WTC11 (cell line): ENCODE results near the gene MTTP.

ENCODE experiments used
- GABPB1 ChIP-seq: sonication (generic); formaldehyde crosslinking; IDR thresholded peaks from 2 replicates; pipeline ENCODE4 v1.8.1; 2023; ENCODE audit warnings: mild to moderate bottlenecking, missing genetic modification reagents
- GRHL2 ChIP-seq: fragments of 250-450 bp; sonication (Bioruptor Pico); IDR thresholded peaks from 2 replicates; pipeline ENCODE4 v1.8.0; 2022; ENCODE audit warnings: mild to moderate bottlenecking, moderate library complexity; ENCODE audit not compliant: insufficient replicate concordance, severe bottlenecking
- MYBL2 ChIP-seq: sonication (generic); formaldehyde crosslinking; IDR thresholded peaks from 2 replicates; pipeline ENCODE4 v1.8.1; 2023; ENCODE audit warnings: mild to moderate bottlenecking, moderate library complexity, missing genetic modification reagents
- TEAD4 ChIP-seq: sonication (generic); formaldehyde crosslinking; IDR thresholded peaks from 2 replicates; pipeline ENCODE4 v1.8.0; 2022; ENCODE audit warnings: mild to moderate bottlenecking, missing genetic modification reagents
- ZNF138 ChIP-seq: sonication (generic); formaldehyde crosslinking; conservative IDR thresholded peaks from 2 replicates; pipeline ENCODE4 v1.8.1; 2022; ENCODE audit warnings: mild to moderate bottlenecking, moderate library complexity, missing genetic modification reagents
- ZNF263 ChIP-seq: sonication (generic); formaldehyde crosslinking; IDR thresholded peaks from 2 replicates; pipeline ENCODE4 v1.8.1; 2022; ENCODE audit warnings: low read depth, mild to moderate bottlenecking, moderate library complexity, missing genetic modification reagents
- TF ChIP-seq, protein P1 (sequence below): fragments of 200-600 bp; IDR thresholded peaks from 2 replicates; pipeline ENCODE4 v1.8.0; 2022; ENCODE audit warnings: antibody characterized with exemption
- TF ChIP-seq, protein P2 (sequence below): fragments of 250-450 bp; sonication (Bioruptor Pico); IDR thresholded peaks from 2 replicates; pipeline ENCODE4 v1.8.0; 2021; ENCODE audit warnings: mild to moderate bottlenecking
- TF ChIP-seq, protein P3 (sequence below): sonication (generic); formaldehyde crosslinking; IDR thresholded peaks from 2 replicates; pipeline ENCODE4 v1.8.1; 2023; ENCODE audit warnings: mild to moderate bottlenecking, missing genetic modification reagents
- TF ChIP-seq, protein P4 (sequence below): sonication (generic); formaldehyde crosslinking; IDR thresholded peaks from 2 replicates; pipeline ENCODE4 v1.8.0; 2022; ENCODE audit warnings: missing genetic modification reagents
- TF ChIP-seq, protein P5 (sequence below): sonication (generic); formaldehyde crosslinking; IDR thresholded peaks from 2 replicates; pipeline ENCODE4 v1.8.0; 2022; ENCODE audit warnings: mild to moderate bottlenecking, missing genetic modification reagents
- TF ChIP-seq, protein P6 (sequence below): sonication (generic); formaldehyde crosslinking; IDR thresholded peaks from 2 replicates; pipeline ENCODE4 v1.8.0; 2023; ENCODE audit warnings: missing genetic modification reagents, mild to moderate bottlenecking, borderline replicate concordance
- TF ChIP-seq, protein P7 (sequence below): sonication (generic); formaldehyde crosslinking; IDR thresholded peaks from 2 replicates; pipeline ENCODE4 v1.8.0; 2022; ENCODE audit warnings: mild to moderate bottlenecking, missing genetic modification reagents
- TF ChIP-seq, protein P8 (sequence below): sonication (generic); formaldehyde crosslinking; IDR thresholded peaks from 2 replicates; pipeline ENCODE4 v1.8.1; 2022; ENCODE audit warnings: low read depth, missing genetic modification reagents, borderline replicate concordance

DNA sequence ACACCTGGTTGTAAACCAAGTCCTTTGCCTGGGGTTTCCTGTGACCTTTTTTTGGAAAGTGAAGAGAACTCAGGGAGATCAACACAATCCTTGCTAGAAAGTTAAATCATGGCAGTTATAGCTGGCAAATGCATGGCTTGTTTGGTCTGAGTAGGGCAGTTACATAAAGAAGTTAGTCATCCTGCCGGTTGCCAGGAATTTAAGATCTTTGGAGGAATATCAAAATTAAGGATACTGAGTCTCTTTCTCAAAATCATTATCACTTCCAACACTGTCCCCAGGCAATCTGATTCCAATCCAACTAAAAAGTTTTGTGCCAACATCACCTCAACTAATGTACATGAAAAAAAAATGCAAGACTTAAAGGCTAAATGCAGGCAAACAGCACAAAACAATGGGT, 42.8 kb downstream of the MTTP start:
- TF ChIP-seq, protein P1, sequence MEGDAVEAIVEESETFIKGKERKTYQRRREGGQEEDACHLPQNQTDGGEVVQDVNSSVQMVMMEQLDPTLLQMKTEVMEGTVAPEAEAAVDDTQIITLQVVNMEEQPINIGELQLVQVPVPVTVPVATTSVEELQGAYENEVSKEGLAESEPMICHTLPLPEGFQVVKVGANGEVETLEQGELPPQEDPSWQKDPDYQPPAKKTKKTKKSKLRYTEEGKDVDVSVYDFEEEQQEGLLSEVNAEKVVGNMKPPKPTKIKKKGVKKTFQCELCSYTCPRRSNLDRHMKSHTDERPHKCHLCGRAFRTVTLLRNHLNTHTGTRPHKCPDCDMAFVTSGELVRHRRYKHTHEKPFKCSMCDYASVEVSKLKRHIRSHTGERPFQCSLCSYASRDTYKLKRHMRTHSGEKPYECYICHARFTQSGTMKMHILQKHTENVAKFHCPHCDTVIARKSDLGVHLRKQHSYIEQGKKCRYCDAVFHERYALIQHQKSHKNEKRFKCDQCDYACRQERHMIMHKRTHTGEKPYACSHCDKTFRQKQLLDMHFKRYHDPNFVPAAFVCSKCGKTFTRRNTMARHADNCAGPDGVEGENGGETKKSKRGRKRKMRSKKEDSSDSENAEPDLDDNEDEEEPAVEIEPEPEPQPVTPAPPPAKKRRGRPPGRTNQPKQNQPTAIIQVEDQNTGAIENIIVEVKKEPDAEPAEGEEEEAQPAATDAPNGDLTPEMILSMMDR, result no peak
- TF ChIP-seq MYBL2 (CRISPR knock-in tag) (no peak), ZNF263 (CRISPR knock-in tag) (no peak), GRHL2 (CRISPR knock-in tag) (no peak), GABPB1 (CRISPR knock-in tag) (no peak), ZNF138 (CRISPR knock-in tag) (no peak), TEAD4 (CRISPR knock-in tag) (no peak)
- TF ChIP-seq, protein P2, sequence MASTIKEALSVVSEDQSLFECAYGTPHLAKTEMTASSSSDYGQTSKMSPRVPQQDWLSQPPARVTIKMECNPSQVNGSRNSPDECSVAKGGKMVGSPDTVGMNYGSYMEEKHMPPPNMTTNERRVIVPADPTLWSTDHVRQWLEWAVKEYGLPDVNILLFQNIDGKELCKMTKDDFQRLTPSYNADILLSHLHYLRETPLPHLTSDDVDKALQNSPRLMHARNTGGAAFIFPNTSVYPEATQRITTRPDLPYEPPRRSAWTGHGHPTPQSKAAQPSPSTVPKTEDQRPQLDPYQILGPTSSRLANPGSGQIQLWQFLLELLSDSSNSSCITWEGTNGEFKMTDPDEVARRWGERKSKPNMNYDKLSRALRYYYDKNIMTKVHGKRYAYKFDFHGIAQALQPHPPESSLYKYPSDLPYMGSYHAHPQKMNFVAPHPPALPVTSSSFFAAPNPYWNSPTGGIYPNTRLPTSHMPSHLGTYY (CRISPR knock-in tag), result no peak
- TF ChIP-seq, protein P3, sequence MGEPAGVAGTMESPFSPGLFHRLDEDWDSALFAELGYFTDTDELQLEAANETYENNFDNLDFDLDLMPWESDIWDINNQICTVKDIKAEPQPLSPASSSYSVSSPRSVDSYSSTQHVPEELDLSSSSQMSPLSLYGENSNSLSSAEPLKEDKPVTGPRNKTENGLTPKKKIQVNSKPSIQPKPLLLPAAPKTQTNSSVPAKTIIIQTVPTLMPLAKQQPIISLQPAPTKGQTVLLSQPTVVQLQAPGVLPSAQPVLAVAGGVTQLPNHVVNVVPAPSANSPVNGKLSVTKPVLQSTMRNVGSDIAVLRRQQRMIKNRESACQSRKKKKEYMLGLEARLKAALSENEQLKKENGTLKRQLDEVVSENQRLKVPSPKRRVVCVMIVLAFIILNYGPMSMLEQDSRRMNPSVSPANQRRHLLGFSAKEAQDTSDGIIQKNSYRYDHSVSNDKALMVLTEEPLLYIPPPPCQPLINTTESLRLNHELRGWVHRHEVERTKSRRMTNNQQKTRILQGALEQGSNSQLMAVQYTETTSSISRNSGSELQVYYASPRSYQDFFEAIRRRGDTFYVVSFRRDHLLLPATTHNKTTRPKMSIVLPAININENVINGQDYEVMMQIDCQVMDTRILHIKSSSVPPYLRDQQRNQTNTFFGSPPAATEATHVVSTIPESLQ (CRISPR knock-in tag), result no peak
- TF ChIP-seq, protein P4, sequence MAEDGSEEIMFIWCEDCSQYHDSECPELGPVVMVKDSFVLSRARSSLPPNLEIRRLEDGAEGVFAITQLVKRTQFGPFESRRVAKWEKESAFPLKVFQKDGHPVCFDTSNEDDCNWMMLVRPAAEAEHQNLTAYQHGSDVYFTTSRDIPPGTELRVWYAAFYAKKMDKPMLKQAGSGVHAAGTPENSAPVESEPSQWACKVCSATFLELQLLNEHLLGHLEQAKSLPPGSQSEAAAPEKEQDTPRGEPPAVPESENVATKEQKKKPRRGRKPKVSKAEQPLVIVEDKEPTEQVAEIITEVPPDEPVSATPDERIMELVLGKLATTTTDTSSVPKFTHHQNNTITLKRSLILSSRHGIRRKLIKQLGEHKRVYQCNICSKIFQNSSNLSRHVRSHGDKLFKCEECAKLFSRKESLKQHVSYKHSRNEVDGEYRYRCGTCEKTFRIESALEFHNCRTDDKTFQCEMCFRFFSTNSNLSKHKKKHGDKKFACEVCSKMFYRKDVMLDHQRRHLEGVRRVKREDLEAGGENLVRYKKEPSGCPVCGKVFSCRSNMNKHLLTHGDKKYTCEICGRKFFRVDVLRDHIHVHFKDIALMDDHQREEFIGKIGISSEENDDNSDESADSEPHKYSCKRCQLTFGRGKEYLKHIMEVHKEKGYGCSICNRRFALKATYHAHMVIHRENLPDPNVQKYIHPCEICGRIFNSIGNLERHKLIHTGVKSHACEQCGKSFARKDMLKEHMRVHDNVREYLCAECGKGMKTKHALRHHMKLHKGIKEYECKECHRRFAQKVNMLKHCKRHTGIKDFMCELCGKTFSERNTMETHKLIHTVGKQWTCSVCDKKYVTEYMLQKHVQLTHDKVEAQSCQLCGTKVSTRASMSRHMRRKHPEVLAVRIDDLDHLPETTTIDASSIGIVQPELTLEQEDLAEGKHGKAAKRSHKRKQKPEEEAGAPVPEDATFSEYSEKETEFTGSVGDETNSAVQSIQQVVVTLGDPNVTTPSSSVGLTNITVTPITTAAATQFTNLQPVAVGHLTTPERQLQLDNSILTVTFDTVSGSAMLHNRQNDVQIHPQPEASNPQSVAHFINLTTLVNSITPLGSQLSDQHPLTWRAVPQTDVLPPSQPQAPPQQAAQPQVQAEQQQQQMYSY (CRISPR knock-in tag), result no peak
- TF ChIP-seq, protein P5, sequence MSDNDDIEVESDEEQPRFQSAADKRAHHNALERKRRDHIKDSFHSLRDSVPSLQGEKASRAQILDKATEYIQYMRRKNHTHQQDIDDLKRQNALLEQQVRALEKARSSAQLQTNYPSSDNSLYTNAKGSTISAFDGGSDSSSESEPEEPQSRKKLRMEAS (CRISPR knock-in tag), result no peak
- TF ChIP-seq, protein P6, sequence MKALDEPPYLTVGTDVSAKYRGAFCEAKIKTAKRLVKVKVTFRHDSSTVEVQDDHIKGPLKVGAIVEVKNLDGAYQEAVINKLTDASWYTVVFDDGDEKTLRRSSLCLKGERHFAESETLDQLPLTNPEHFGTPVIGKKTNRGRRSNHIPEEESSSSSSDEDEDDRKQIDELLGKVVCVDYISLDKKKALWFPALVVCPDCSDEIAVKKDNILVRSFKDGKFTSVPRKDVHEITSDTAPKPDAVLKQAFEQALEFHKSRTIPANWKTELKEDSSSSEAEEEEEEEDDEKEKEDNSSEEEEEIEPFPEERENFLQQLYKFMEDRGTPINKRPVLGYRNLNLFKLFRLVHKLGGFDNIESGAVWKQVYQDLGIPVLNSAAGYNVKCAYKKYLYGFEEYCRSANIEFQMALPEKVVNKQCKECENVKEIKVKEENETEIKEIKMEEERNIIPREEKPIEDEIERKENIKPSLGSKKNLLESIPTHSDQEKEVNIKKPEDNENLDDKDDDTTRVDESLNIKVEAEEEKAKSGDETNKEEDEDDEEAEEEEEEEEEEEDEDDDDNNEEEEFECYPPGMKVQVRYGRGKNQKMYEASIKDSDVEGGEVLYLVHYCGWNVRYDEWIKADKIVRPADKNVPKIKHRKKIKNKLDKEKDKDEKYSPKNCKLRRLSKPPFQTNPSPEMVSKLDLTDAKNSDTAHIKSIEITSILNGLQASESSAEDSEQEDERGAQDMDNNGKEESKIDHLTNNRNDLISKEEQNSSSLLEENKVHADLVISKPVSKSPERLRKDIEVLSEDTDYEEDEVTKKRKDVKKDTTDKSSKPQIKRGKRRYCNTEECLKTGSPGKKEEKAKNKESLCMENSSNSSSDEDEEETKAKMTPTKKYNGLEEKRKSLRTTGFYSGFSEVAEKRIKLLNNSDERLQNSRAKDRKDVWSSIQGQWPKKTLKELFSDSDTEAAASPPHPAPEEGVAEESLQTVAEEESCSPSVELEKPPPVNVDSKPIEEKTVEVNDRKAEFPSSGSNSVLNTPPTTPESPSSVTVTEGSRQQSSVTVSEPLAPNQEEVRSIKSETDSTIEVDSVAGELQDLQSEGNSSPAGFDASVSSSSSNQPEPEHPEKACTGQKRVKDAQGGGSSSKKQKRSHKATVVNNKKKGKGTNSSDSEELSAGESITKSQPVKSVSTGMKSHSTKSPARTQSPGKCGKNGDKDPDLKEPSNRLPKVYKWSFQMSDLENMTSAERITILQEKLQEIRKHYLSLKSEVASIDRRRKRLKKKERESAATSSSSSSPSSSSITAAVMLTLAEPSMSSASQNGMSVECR (CRISPR knock-in tag), result no peak
- TF ChIP-seq, protein P7, sequence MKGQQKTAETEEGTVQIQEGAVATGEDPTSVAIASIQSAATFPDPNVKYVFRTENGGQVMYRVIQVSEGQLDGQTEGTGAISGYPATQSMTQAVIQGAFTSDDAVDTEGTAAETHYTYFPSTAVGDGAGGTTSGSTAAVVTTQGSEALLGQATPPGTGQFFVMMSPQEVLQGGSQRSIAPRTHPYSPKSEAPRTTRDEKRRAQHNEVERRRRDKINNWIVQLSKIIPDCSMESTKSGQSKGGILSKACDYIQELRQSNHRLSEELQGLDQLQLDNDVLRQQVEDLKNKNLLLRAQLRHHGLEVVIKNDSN, result no peak
- TF ChIP-seq, protein P8, sequence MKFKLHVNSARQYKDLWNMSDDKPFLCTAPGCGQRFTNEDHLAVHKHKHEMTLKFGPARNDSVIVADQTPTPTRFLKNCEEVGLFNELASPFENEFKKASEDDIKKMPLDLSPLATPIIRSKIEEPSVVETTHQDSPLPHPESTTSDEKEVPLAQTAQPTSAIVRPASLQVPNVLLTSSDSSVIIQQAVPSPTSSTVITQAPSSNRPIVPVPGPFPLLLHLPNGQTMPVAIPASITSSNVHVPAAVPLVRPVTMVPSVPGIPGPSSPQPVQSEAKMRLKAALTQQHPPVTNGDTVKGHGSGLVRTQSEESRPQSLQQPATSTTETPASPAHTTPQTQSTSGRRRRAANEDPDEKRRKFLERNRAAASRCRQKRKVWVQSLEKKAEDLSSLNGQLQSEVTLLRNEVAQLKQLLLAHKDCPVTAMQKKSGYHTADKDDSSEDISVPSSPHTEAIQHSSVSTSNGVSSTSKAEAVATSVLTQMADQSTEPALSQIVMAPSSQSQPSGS, result no peak
